GM18505 (cell line): Measurements from ENCODE around the gene LPCAT1.

Source experiments
- ATAC-seq: cut with Tn5 transposase; IDR thresholded peaks from one replicate; pipeline ENCODE4 v1.9.1; 2021; ENCODE audit not compliant: unreplicated experiment
- POLR2A ChIP-seq: IDR thresholded peaks from 4 replicates; pipeline ENCODE4 v1.6.1; 2011; ENCODE audit warnings: borderline replicate concordance; ENCODE audit not compliant: insufficient read depth, insufficient read length; ENCODE audit errors: extremely low read depth

Gene LPCAT1

GRCh38 chr5:1550287-1551076, 26.7 kb upstream of the LPCAT1 start:
- no peak for ATAC-seq
- no peak for TF ChIP-seq POLR2A

- ATAC-seq = no peak
- TF ChIP-seq POLR2A = no peak
Measured at GRCh38 chr5:1549475-1550030, 25.8 kb upstream of the LPCAT1 start.

GRCh38 chr5:1548702-1549474, 25.1 kb upstream of the LPCAT1 start:
- TF ChIP-seq POLR2A = no peak
- no peak for ATAC-seq

GRCh38 chr5:1547655-1548054, 23.9 kb upstream of the LPCAT1 start:
- ATAC-seq = no peak
- no peak for TF ChIP-seq POLR2A

- TF ChIP-seq POLR2A = no peak
- ATAC-seq = no peak
Measured at GRCh38 chr5:1547236-1547635, 23.5 kb upstream of the LPCAT1 start.

GRCh38 chr5:1546556-1546955, 22.8 kb upstream of the LPCAT1 start:
- no peak for ATAC-seq
- TF ChIP-seq POLR2A = no peak

GRCh38 chr5:1545805-1546355, 22.1 kb upstream of the LPCAT1 start:
- ATAC-seq = no peak
- no peak for TF ChIP-seq POLR2A

- no peak for TF ChIP-seq POLR2A
- ATAC-seq = no peak
Measured at GRCh38 chr5:1545126-1545804, 21.5 kb upstream of the LPCAT1 start.

GRCh38 chr5:1544294-1544961, 20.7 kb upstream of the LPCAT1 start:
- no peak for ATAC-seq

GRCh38 chr5:1543398-1544293, 19.9 kb upstream of the LPCAT1 start:
- no peak for TF ChIP-seq POLR2A
- ATAC-seq = no peak

More at GRCh38 chr5:1544294-1544961, 20.7 kb upstream of the LPCAT1 start:
- TF ChIP-seq POLR2A = no peak

- TF ChIP-seq POLR2A = no peak
- ATAC-seq = no peak
Measured at GRCh38 chr5:1542781-1543180, 19.0 kb upstream of the LPCAT1 start.
